ENCODE data around the gene PANK4.

GRCh38 chr1:2479186-2479585 lies 47.2 kb downstream of the PANK4 start:
- TF ChIP-seq CTCF (IDR thresholded peaks at IDR 0.05) (no peak), POLR2AphosphoS5 (IDR thresholded peaks at IDR 0.05) (no peak), POLR2A (IDR thresholded peaks at IDR 0.05) (no peak)
